Activated naive CD8-positive, alpha-beta T cell (primary cell): ENCODE results near the gene CTU2.

Experiments
- H3K27ac Mint-ChIP-seq: one replicate; pipeline ENCODE4 v1.8.0; 2021; ENCODE audit warnings: mixed read lengths
- H3K27me3 Mint-ChIP-seq: one replicate; pipeline ENCODE4 v1.8.0; 2021; ENCODE audit warnings: mixed read lengths
- H3K36me3 Mint-ChIP-seq: one replicate; pipeline ENCODE4 v1.8.0; 2021; ENCODE audit warnings: mixed read lengths
- H3K4me1 Mint-ChIP-seq: one replicate; pipeline ENCODE4 v1.8.0; 2021; ENCODE audit warnings: low read depth, mixed read lengths
- H3K4me3 Mint-ChIP-seq: one replicate; pipeline ENCODE4 v1.8.0; 2021; ENCODE audit warnings: mild to moderate bottlenecking, mixed read lengths
- H3K9me3 Mint-ChIP-seq: one replicate; pipeline ENCODE4 v1.8.0; 2021; ENCODE audit warnings: low read depth, mixed read lengths

The CTU2 gene

GRCh38 chr16:88673716-88674379, 32.5 kb upstream of the CTU2 start:
- H3K4me1 Mint-ChIP-seq: no peaks in the 10 kb centered on the region
- H3K9me3 Mint-ChIP-seq: no peaks in the 10 kb centered on the region
- no peaks in the 10 kb centered on the region for H3K36me3 Mint-ChIP-seq
- no peaks in the 10 kb centered on the region for H3K27me3 Mint-ChIP-seq
- no peak overlapping the region for H3K4me3 Mint-ChIP-seq
- no peak overlapping the region for H3K27ac Mint-ChIP-seq

GRCh38 chr16:88676502-88677242, 29.6 kb upstream of the CTU2 start:
- peaks cover 9% of the 10 kb centered on the region for H3K4me1 Mint-ChIP-seq
- H3K9me3 Mint-ChIP-seq: no peaks in the 10 kb centered on the region
- H3K4me3 Mint-ChIP-seq: no peak overlapping the region
- no peaks in the 10 kb centered on the region for H3K36me3 Mint-ChIP-seq
- H3K27me3 Mint-ChIP-seq: no peaks in the 10 kb centered on the region
- H3K27ac Mint-ChIP-seq: no peak overlapping the region

- Mint-ChIP-seq H3K36me3 (no peaks in the 10 kb centered on the region), H3K4me3 (no peak overlapping the region)
Measured at GRCh38 chr16:88677721-88678120, 28.6 kb upstream of the CTU2 start.

GRCh38 chr16:88678224-88678979, 27.9 kb upstream of the CTU2 start:
- H3K4me3 Mint-ChIP-seq: no peak overlapping the region
- no peak overlapping the region for H3K27ac Mint-ChIP-seq
- peaks cover 21% of the 10 kb centered on the region for H3K4me1 Mint-ChIP-seq
- no peaks in the 10 kb centered on the region for H3K27me3 Mint-ChIP-seq
- no peaks in the 10 kb centered on the region for H3K36me3 Mint-ChIP-seq
- no peaks in the 10 kb centered on the region for H3K9me3 Mint-ChIP-seq

More at GRCh38 chr16:88677721-88678120, 28.6 kb upstream of the CTU2 start:
- H3K27ac Mint-ChIP-seq: no peak overlapping the region
- H3K4me1 Mint-ChIP-seq: peaks cover 18% of the 10 kb centered on the region
- H3K9me3 Mint-ChIP-seq: no peaks in the 10 kb centered on the region
- no peaks in the 10 kb centered on the region for H3K27me3 Mint-ChIP-seq

- H3K36me3 Mint-ChIP-seq: no peaks in the 10 kb centered on the region
- H3K9me3 Mint-ChIP-seq: no peaks in the 10 kb centered on the region
- peak overlapping the region; percentile 95 for H3K27ac Mint-ChIP-seq
- peaks cover 38% of the 10 kb centered on the region for H3K4me1 Mint-ChIP-seq
- H3K27me3 Mint-ChIP-seq: no peaks in the 10 kb centered on the region
- H3K4me3 Mint-ChIP-seq: no peak overlapping the region
Measured at GRCh38 chr16:88680554-88681083, 25.7 kb upstream of the CTU2 start.

GRCh38 chr16:88681084-88681680, 25.1 kb upstream of the CTU2 start:
- Mint-ChIP-seq H3K9me3 (no peaks in the 10 kb centered on the region), H3K27me3 (no peaks in the 10 kb centered on the region), H3K36me3 (no peaks in the 10 kb centered on the region), H3K4me3 (peak overlapping the region; percentile 73), H3K27ac (peak overlapping the region; percentile 95), H3K4me1 (peaks cover 38% of the 10 kb centered on the region)

GRCh38 chr16:88681709-88682451, 24.4 kb upstream of the CTU2 start:
- Mint-ChIP-seq H3K4me1 (peaks cover 38% of the 10 kb centered on the region), H3K9me3 (no peaks in the 10 kb centered on the region), H3K36me3 (no peaks in the 10 kb centered on the region), H3K4me3 (peak overlapping the region; percentile 73), H3K27me3 (no peaks in the 10 kb centered on the region), H3K27ac (peak overlapping the region; percentile 95)

- Mint-ChIP-seq H3K9me3 (no peaks in the 10 kb centered on the region), H3K27me3 (no peaks in the 10 kb centered on the region), H3K27ac (peak overlapping the region; percentile 10), H3K4me3 (peak overlapping the region; percentile 75), H3K4me1 (peaks cover 41% of the 10 kb centered on the region), H3K36me3 (no peaks in the 10 kb centered on the region)
Measured at GRCh38 chr16:88684569-88685155, 21.6 kb upstream of the CTU2 start.

- Mint-ChIP-seq H3K27ac (peak overlapping the region; percentile 28), H3K4me1 (peaks cover 47% of the 10 kb centered on the region), H3K36me3 (no peaks in the 10 kb centered on the region), H3K4me3 (peak overlapping the region; percentile 75), H3K27me3 (no peaks in the 10 kb centered on the region), H3K9me3 (no peaks in the 10 kb centered on the region)
Measured at GRCh38 chr16:88685156-88686061, 20.9 kb upstream of the CTU2 start.

GRCh38 chr16:88686062-88686438, 20.3 kb upstream of the CTU2 start:
- H3K27me3 Mint-ChIP-seq: no peaks in the 10 kb centered on the region
- H3K9me3 Mint-ChIP-seq: no peaks in the 10 kb centered on the region
- H3K27ac Mint-ChIP-seq: no peak overlapping the region
- peaks cover 51% of the 10 kb centered on the region for H3K4me1 Mint-ChIP-seq
- peak overlapping the region; percentile 75 for H3K4me3 Mint-ChIP-seq
- no peaks in the 10 kb centered on the region for H3K36me3 Mint-ChIP-seq

- Mint-ChIP-seq H3K27me3 (no peaks in the 10 kb centered on the region), H3K36me3 (no peaks in the 10 kb centered on the region), H3K9me3 (no peaks in the 10 kb centered on the region), H3K27ac (peak within 1 kb of the TSS; percentile 28), H3K4me3 (peak within 1 kb of the TSS; percentile 75), H3K4me1 (peaks cover 49% of the 10 kb centered on the region)
Measured at GRCh38 chr16:88686439-88687253, 19.7 kb upstream of the CTU2 start, which contains the start of gene SNAI3. SNAI3 (minus strand) TSS chr16:88686507; CDS start chr16:88686406, 101 bp downstream.

- Mint-ChIP-seq H3K27ac (no peak overlapping the region), H3K36me3 (no peaks in the 10 kb centered on the region), H3K27me3 (no peaks in the 10 kb centered on the region), H3K4me1 (peaks cover 48% of the 10 kb centered on the region), H3K9me3 (no peaks in the 10 kb centered on the region), H3K4me3 (peak overlapping the region; percentile 17)
Measured at GRCh38 chr16:88687254-88687576, 19.1 kb upstream of the CTU2 start.

GRCh38 chr16:88687676-88688012, 18.7 kb upstream of the CTU2 start:
- Mint-ChIP-seq H3K9me3 (no peaks in the 10 kb centered on the region), H3K36me3 (no peaks in the 10 kb centered on the region), H3K27me3 (no peaks in the 10 kb centered on the region), H3K4me1 (peaks cover 48% of the 10 kb centered on the region), H3K27ac (no peak overlapping the region), H3K4me3 (no peak overlapping the region)
